Measurements from ENCODE around the gene TBC1D22A.

The TBC1D22A gene

DNA sequence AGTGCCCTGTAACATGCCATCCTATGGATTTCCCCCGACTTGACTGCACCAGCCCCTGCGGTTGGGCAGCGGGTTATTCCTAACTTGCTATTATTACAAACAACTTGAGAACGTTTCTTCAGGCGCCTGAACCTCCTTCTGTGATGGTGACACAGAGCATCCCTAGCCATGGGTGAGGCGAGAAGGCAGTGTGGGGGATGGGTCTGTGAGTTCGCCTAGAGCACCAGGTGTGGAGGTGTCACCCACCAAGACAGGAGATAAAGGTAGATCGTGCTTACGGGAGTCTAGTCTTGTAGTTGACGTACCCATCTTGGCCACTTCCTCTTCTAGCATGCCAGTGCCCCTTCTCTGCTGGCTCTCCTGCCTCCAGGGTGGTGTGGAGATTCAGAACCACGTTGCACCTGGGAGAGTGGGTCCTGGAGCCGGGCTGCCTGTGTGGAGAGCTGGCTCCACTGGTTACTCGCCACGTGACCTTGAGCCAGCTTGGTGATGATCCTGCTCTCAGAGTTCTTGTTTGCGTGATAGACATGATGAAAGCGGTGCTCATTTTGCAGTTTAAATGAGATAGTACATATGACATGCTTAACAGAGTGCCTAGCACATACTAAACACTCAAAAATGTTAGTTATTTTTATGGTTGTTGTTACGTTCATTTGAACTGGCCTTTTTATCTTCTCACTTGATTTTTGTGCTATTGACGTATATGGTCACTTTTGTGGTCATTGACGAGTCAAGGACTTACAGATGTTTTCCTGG is 37.8 kb downstream of the TBC1D22A start:
- no peaks in the 10 kb centered on the region for H3K36me3 ChIP-seq (replicated peaks; ENCODE audit: insufficient read depth, low read length)
- no peak for TF ChIP-seq EZH2 (optimal IDR thresholded peaks at IDR 0.05; ENCODE audit: low read depth, low read length)
- TF ChIP-seq EZH2phosphoT487 (IDR thresholded peaks at IDR 0.05; ENCODE audit: low read length) = no peak
- TF ChIP-seq CTCF (IDR thresholded peaks at IDR 0.05; ENCODE audit: low read length) = no peak
- DNase-seq = no peak
- no peak overlapping the region for H2AFZ ChIP-seq (ENCODE audit: low read length)
- H3K4me3 ChIP-seq (ENCODE audit: low read length) = no peak overlapping the region
- H3K4me1 ChIP-seq (ENCODE audit: low read length) = no peaks in the 10 kb centered on the region
- H3F3A ChIP-seq (ENCODE audit: insufficient read depth, low read length) = no peaks in the 10 kb centered on the region
- peaks cover 22% of the 10 kb centered on the region for H3K79me2 ChIP-seq (ENCODE audit: low read length)
- 0 out of 2 replicates have a peak, but pooled peaks cover 3% of the 10 kb centered on the region for H4K20me1 ChIP-seq (ENCODE audit: insufficient read depth, low read length)
- no peak overlapping the region for H3K9ac ChIP-seq (ENCODE audit: low read length)
- no peak overlapping the region for H3K4me2 ChIP-seq (ENCODE audit: low read depth, low read length)
- no peaks in the 10 kb centered on the region for H3K27me3 ChIP-seq (replicated peaks; ENCODE audit: insufficient read depth, low read length)
- H3K9me2 ChIP-seq (replicated peaks; ENCODE audit: insufficient read depth, low read length) = no peaks in the 10 kb centered on the region
- H3K27ac ChIP-seq (ENCODE audit: low read length) = no peak overlapping the region
- no peaks in the 10 kb centered on the region for H3K9me3 ChIP-seq (replicated peaks; ENCODE audit: insufficient read depth, low read length)

DNA sequence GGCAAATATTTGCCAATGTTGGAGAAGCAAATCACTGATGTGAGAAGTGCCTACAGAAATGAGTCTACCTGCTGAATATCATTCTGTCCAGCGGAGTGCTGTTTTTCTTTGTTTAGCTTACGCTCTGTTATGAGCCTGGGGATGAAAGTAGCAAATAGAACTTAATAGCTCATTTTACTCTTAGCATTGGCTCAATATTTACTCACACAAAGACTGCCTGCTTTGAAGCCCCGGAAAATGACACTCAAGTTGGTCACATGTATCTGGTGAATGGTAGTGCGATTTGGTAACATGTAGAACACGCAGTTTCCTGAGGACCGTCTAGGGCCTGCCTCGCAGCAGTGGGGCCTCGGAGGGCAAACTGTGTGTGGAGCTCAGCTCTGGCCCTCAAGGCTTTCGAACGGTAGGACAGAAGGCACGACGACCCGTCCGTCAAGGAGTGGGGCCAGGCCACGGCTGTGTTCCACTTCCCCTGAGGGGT is 38.9 kb downstream of the TBC1D22A start:
- no peak overlapping the region for H3K27ac ChIP-seq (ENCODE audit: low read length)
- no peaks in the 10 kb centered on the region for H3F3A ChIP-seq (ENCODE audit: insufficient read depth, low read length)
- no peak for TF ChIP-seq CTCF (IDR thresholded peaks at IDR 0.05; ENCODE audit: low read length)
- no peak for TF ChIP-seq EZH2 (optimal IDR thresholded peaks at IDR 0.05; ENCODE audit: low read depth, low read length)
- no peak for TF ChIP-seq EZH2phosphoT487 (IDR thresholded peaks at IDR 0.05; ENCODE audit: low read length)

DNA sequence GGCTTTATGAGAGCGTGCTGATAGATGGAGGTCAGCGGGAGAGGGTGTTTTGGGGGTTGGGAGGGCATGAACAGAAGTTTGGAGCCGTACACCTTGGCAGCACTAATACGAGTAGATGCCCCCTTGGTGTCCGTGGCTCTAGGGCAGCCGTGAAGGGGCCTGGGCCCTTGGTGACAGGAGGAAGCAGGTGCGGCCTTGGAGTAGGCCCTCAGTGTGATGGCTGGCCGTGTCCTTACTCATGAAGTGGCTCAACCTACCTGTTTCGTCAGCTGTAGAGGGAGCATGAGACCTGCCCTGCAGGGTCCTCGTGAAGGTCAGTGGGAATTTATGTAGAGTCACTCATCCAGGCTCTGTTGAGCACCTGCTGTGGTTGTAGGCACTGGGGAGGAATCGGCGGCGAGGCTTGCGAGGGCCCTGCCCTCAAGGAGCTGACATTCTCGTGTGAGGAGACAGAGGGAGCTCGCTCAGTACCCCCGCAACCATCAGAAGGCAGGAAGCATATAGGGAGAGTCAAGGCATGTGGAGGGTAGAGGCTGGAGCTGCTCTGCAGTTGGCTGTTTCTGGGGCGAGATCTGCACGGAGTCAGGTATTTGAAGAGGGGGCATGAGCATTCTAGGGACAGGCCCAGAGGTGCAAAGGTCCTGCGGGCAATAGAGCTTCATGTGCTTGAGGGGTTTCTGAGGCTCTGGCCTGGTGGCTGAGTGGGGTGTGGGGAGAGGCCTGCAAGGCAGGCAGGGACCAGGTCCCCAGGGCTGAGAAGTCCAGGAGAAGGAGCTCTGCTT is 39.6 kb downstream of the TBC1D22A start:
- H3K9me3 ChIP-seq (replicated peaks; ENCODE audit: insufficient read depth, low read length) = no peaks in the 10 kb centered on the region
- H4K20me1 ChIP-seq (ENCODE audit: insufficient read depth, low read length) = 0 out of 2 replicates have a peak, but pooled peaks cover 3% of the 10 kb centered on the region

More for the DNA sequence above, 38.9 kb downstream of the TBC1D22A start:
- peaks cover 3% of the 10 kb centered on the region for H3K4me1 ChIP-seq (ENCODE audit: low read length)
- H3K4me2 ChIP-seq (ENCODE audit: low read depth, low read length) = no peak overlapping the region
- no peaks in the 10 kb centered on the region for H3K9me3 ChIP-seq (replicated peaks; ENCODE audit: insufficient read depth, low read length)
- H3K4me3 ChIP-seq (ENCODE audit: low read length) = no peak overlapping the region
- DNase-seq = no peak
- peaks cover 25% of the 10 kb centered on the region for H3K79me2 ChIP-seq (ENCODE audit: low read length)
- no peaks in the 10 kb centered on the region for H3K27me3 ChIP-seq (replicated peaks; ENCODE audit: insufficient read depth, low read length)
- no peaks in the 10 kb centered on the region for H3K36me3 ChIP-seq (replicated peaks; ENCODE audit: insufficient read depth, low read length)
- H4K20me1 ChIP-seq (ENCODE audit: insufficient read depth, low read length) = 0 out of 2 replicates have a peak, but pooled peaks cover 3% of the 10 kb centered on the region
- H3K9ac ChIP-seq (ENCODE audit: low read length) = no peak overlapping the region
- no peak overlapping the region for H2AFZ ChIP-seq (ENCODE audit: low read length)
- H3K9me2 ChIP-seq (replicated peaks; ENCODE audit: insufficient read depth, low read length) = no peaks in the 10 kb centered on the region

More for the DNA sequence above, 39.6 kb downstream of the TBC1D22A start:
- no peak overlapping the region for H3K27ac ChIP-seq (ENCODE audit: low read length)
- H3K36me3 ChIP-seq (replicated peaks; ENCODE audit: insufficient read depth, low read length) = no peaks in the 10 kb centered on the region
- H3K9ac ChIP-seq (ENCODE audit: low read length) = no peak overlapping the region
- DNase-seq = no peak
- H3K9me2 ChIP-seq (replicated peaks; ENCODE audit: insufficient read depth, low read length) = no peaks in the 10 kb centered on the region
- peaks cover 9% of the 10 kb centered on the region for H3K4me1 ChIP-seq (ENCODE audit: low read length)
- no peak overlapping the region for H2AFZ ChIP-seq (ENCODE audit: low read length)
- no peaks in the 10 kb centered on the region for H3K27me3 ChIP-seq (replicated peaks; ENCODE audit: insufficient read depth, low read length)
- H3F3A ChIP-seq (ENCODE audit: insufficient read depth, low read length) = no peaks in the 10 kb centered on the region
- TF ChIP-seq CTCF (IDR thresholded peaks at IDR 0.05; ENCODE audit: low read length) (no peak), EZH2phosphoT487 (IDR thresholded peaks at IDR 0.05; ENCODE audit: low read length) (no peak), EZH2 (optimal IDR thresholded peaks at IDR 0.05; ENCODE audit: low read depth, low read length) (no peak)
- H3K79me2 ChIP-seq (ENCODE audit: low read length) = peaks cover 25% of the 10 kb centered on the region
- H3K4me3 ChIP-seq (ENCODE audit: low read length) = no peak overlapping the region
- no peak overlapping the region for H3K4me2 ChIP-seq (ENCODE audit: low read depth, low read length)
